ENCODE data around the gene GTF3C1.
"Not testable (repeated sequence)": the region's sequence is repeated elsewhere in the genome, so short reads cannot be mapped to it uniquely, and the experiment has no call there.

GTF3C1 gene

GRCh38 chr16:27441998-27442397, 107.7 kb downstream of the GTF3C1 start:
- TF ChIP-seq CTCF (IDR thresholded peaks at IDR 0.05; ENCODE audit: control insufficient read depth, extremely low read depth, insufficient read depth): no peak
- H3K4me3 ChIP-seq (ENCODE audit: low read depth, low read length): no peak overlapping the region

GRCh38 chr16:27441276-27441675, 108.4 kb downstream of the GTF3C1 start:
- no peak for DNase-seq (ENCODE audit: low read depth)
- H3K4me3 ChIP-seq (ENCODE audit: low read depth, low read length): no peak overlapping the region
- no peak for TF ChIP-seq CTCF (IDR thresholded peaks at IDR 0.05; ENCODE audit: control insufficient read depth, extremely low read depth, insufficient read depth)

More at GRCh38 chr16:27441998-27442397, 107.7 kb downstream of the GTF3C1 start:
- DNase-seq (ENCODE audit: low read depth): no peak

- no peak for TF ChIP-seq CTCF (IDR thresholded peaks at IDR 0.05; ENCODE audit: control insufficient read depth, extremely low read depth, insufficient read depth)
- no peak for DNase-seq (ENCODE audit: low read depth)
- no peak overlapping the region for H3K4me3 ChIP-seq (ENCODE audit: low read depth, low read length)
Measured at GRCh38 chr16:27439271-27440018, 110.3 kb downstream of the GTF3C1 start.

GRCh38 chr16:27437946-27438345, 111.8 kb downstream of the GTF3C1 start:
- no peak for DNase-seq (ENCODE audit: low read depth)

GRCh38 chr16:27436921-27437650, 112.6 kb downstream of the GTF3C1 start:
- DNase-seq (ENCODE audit: low read depth): no peak
- H3K4me3 ChIP-seq (ENCODE audit: low read depth, low read length): no peak overlapping the region
- TF ChIP-seq CTCF (IDR thresholded peaks at IDR 0.05; ENCODE audit: control insufficient read depth, extremely low read depth, insufficient read depth): no peak

More at GRCh38 chr16:27437946-27438345, 111.8 kb downstream of the GTF3C1 start:
- H3K4me3 ChIP-seq (ENCODE audit: low read depth, low read length): no peak overlapping the region
- TF ChIP-seq CTCF (IDR thresholded peaks at IDR 0.05; ENCODE audit: control insufficient read depth, extremely low read depth, insufficient read depth): no peak

- no peak for DNase-seq (ENCODE audit: low read depth)
- no peak overlapping the region for H3K4me3 ChIP-seq (ENCODE audit: low read depth, low read length)
- no peak for TF ChIP-seq CTCF (IDR thresholded peaks at IDR 0.05; ENCODE audit: control insufficient read depth, extremely low read depth, insufficient read depth)
Measured at GRCh38 chr16:27436065-27436464, 113.6 kb downstream of the GTF3C1 start.

GRCh38 chr16:27435146-27435545, 114.6 kb downstream of the GTF3C1 start:
- H3K4me3 ChIP-seq (ENCODE audit: low read depth, low read length); DNase-seq (ENCODE audit: low read depth): not testable (repeated sequence)

All from LNCaP clone FGC (cell line).